Stimulated activated CD8-positive, alpha-beta memory T cell treated with anti-CD3 and anti-CD28 coated beads, Interleukin-12 subunit alpha, Interleukin-12 subunit beta, amount 100 ng/mL, for 1 hour (primary cell): ENCODE measurements around the gene TUT1.

ENCODE experiments used
- DNase-seq: peaks from one replicate; pipeline ENCODE4 v3.0.0-alpha.2; 2020; ENCODE audit warnings: low read depth

TUT1 gene

GRCh38 chr11:62540804-62541701 lies 50.3 kb downstream of the TUT1 start:
- DNase-seq: no peak

- DNase-seq: no peak
These were observed 51.9 kb downstream of the TUT1 start for GRCh38 chr11:62539238-62539925.

- DNase-seq: no peak
These were observed 52.7 kb downstream of the TUT1 start for GRCh38 chr11:62538470-62539237.

GRCh38 chr11:62536301-62536957 lies 54.9 kb downstream of the TUT1 start:
- DNase-seq: no peak

GRCh38 chr11:62535802-62536201 lies 55.5 kb downstream of the TUT1 start:
- DNase-seq: no peak

GRCh38 chr11:62534779-62535545 lies 56.4 kb downstream of the TUT1 start:
- DNase-seq: no peak

- DNase-seq: no peak
These were observed 59.2 kb downstream of the TUT1 start for GRCh38 chr11:62532096-62532495.
